ENCODE results near the gene ZKSCAN4. TPM values are rescaled to one million over a fixed set of nuclear protein-coding genes. Genes with fewer than 3 reads are reported as not detected.
A peak's percentile ranks its signal among the peaks of the same experiment; 100 is the strongest.

ZKSCAN4 gene
- 1 to 10 TPM; 3.1 to 5.6 TPM for total RNA-seq
- long read RNA-seq, donor 1, partial matches to known transcripts = 1 of 6 reads
- long read RNA-seq, donor 1, other reads (novel, unspliced or antisense) = 2 of 6 reads
- long read RNA-seq, donor 2, partial matches to known transcripts = 0 of 7 reads
- long read RNA-seq, donor 2, other reads (novel, unspliced or antisense) = 3 of 7 reads

DNA sequence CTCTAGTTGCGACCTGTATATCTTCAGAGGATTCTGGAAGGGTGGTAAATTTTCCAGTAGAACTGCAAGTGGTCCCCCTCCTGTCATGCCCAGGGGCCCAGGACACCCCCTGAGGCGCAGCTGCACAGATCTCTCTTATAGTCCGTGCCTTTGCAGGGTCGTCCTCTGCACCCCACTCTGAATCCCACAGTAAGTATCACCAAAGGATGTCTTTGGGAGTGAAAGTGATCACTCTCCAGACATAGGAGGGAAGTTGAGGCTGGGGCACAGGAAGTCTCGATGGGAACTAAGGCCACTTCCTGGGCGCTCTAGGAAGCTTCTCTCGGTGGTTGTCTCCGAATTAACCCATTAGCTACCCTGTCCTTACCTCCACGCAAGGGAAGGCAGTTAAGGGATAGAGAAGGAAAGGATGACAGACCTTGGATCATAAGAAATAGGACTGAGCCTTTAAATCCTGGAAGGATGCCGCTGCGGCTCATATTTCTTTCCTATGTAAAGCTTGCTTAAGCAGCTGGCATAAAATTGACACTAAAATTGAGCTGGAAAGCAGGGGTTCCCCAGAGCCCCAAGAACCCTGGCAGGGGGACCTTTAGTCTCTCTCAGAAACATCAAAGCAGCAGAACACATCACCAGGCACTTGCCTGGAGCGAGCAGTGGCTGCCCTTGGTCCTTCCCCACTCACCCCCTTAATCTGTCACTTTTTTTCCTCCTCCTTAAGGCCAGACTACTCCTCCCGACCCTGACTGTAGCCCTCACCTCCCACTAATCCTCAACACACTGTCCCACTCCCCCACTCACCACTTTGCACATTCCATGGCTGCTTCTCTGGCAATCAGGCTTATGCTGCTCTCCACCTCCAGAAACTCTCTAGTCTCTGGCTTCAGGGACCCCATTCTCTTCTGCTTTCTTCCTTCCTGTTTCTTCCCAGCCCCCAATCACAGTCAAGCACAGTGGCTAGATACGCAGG lies at the start of gene ZKSCAN4:
Gene ZKSCAN4 (minus strand): TSS at position 261 of the 967 bp plus-strand sequence. CDS start 289 bp downstream, outside the sequence.
- DNase-seq (ENCODE audit: low spot score) = peak; percentile 87
- intact Hi-C loops (cut with DNase I) = no loop called here

GRCh38 chr6:28296520-28297060 lies 44.5 kb upstream of the ZKSCAN4 start:
- no peak for DNase-seq (ENCODE audit: low spot score)
- intact Hi-C loops (cut with DNase I) = no loop called here

DNA sequence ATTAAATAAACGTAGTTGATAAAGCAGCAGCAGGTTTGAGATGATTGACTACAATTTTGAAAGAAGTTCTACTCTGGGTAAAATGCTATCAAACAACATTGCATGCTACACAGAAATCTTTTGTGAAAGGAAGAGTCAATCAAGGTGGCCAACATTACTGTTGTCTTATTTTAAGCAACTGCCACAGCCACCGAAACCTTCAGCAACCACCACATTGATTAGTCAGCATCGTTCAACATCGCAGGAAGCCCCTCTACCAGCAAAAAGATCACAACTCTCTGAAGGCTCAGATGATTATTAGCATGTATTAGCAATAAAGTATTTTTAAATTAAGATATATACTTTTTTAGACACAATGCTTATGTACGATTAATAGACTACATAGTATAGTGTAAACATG lies 43.3 kb upstream of the ZKSCAN4 start:
- intact Hi-C loops (cut with DNase I) = no loop called here
- no peak for DNase-seq (ENCODE audit: low spot score)

- DNase-seq (ENCODE audit: low spot score) = no peak
- intact Hi-C loops (cut with DNase I) = no loop called here
Observed at GRCh38 chr6:28291573-28291972, 39.5 kb upstream of the ZKSCAN4 start.

- intact Hi-C loops (cut with DNase I) = no loop called here
- no peak for DNase-seq (ENCODE audit: low spot score)
Observed at GRCh38 chr6:28282926-28283325, 30.9 kb upstream of the ZKSCAN4 start.

GRCh38 chr6:28281288-28282064 lies 29.4 kb upstream of the ZKSCAN4 start, which contains the start of gene PGBD1:
Gene PGBD1, plus strand, starts transcription at chr6:28281572. Its CDS starts 2,242 bp downstream, at chr6:28283814.
- DNase-seq (ENCODE audit: low spot score) = peak; percentile 91
- intact Hi-C loops (cut with DNase I) = no loop called here

DNA sequence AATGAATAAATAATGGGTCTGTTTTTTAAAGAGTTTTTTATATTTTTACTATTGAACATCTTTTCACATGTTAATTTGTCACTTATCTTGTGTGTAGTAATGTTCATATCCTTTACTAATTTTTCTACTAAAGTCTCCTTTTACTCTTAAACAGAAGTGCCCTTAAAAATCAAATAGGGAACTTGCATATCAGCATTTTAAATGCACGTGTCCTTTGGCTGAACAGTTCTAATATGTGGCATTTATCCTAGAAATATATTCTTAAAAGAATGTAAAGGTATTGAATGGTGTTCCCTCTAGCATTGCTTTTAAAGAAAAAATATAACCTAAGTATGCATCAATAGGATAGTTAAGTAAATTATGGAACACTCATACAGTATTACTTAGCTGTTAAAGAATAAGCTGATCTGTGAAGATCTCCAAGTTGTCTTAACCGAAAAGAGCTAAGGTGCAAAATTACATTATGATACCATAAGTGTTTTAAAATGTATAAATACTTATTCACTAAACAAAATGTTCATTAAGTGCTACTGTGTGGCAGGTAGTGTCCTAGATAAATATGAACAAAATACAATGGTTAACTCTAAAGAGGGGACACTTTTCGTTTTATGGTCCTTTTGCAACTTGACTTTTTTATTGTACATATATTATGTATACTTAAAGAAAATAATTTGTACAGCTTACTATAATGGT lies 28.7 kb upstream of the ZKSCAN4 start:
- intact Hi-C loops (cut with DNase I) = no loop called here
- no peak for DNase-seq (ENCODE audit: low spot score)

- intact Hi-C loops (cut with DNase I) = no loop called here
- DNase-seq (ENCODE audit: low spot score) = no peak
Observed at GRCh38 chr6:28277746-28278145, 25.7 kb upstream of the ZKSCAN4 start.

GRCh38 chr6:28274888-28275287 lies 22.8 kb upstream of the ZKSCAN4 start:
- intact Hi-C loops (cut with DNase I) = loop anchor here in 1 of 2 donors (5.0 kb wide), 1 partner anchor 57 kb away; no protein-coding TSS in a partner anchor
- DNase-seq (ENCODE audit: low spot score) = no peak

DNA sequence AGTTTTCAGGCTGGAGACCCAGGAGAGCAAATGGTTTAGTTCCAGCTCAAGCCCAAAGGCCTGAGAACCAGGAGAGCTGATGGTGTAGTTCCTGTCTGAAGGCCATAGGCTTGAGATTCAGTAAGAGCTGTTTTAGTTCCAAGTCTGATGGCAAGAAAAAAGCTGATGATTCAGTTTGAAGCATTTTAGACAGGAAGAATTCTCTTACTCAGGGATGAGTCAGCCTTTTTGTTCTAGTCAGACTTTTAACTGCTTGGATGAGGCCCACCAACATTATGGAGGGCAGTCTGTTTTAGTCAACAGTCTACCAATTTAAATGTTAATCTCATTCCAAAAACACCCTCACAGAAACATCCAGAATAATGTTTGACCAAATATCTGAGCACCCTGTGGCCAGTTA lies 17.4 kb upstream of the ZKSCAN4 start:
- no peak for DNase-seq (ENCODE audit: low spot score)
- intact Hi-C loops (cut with DNase I) = no loop called here

DNA sequence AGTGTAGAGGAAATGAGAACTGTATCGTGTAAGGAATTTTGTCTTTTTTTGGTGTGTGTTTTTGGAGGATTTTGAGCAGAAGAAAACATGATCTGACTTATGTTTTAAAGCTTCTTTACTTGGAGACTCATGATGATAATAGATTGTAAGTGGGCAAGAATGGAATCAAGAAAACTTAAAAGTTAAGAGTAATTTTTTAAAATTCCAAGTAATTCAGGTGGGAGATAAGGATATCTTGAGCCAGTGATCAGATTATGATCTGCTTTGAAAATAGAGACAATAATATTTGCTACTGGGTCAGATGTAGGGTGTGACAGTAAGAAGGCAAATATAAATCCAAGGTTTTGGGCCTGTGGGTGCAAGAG lies 15.6 kb upstream of the ZKSCAN4 start:
- no peak for DNase-seq (ENCODE audit: low spot score)
- intact Hi-C loops (cut with DNase I) = no loop called here

GRCh38 chr6:28266962-28267694 lies 15.1 kb upstream of the ZKSCAN4 start, which contains the start of gene ZSCAN26:
Gene ZSCAN26, plus strand, starts transcription at chr6:28267143. Its CDS starts 4,777 bp downstream, at chr6:28271920.
- peak; percentile 95 for DNase-seq (ENCODE audit: low spot score)
- intact Hi-C loops (cut with DNase I) = no loop called here

DNA sequence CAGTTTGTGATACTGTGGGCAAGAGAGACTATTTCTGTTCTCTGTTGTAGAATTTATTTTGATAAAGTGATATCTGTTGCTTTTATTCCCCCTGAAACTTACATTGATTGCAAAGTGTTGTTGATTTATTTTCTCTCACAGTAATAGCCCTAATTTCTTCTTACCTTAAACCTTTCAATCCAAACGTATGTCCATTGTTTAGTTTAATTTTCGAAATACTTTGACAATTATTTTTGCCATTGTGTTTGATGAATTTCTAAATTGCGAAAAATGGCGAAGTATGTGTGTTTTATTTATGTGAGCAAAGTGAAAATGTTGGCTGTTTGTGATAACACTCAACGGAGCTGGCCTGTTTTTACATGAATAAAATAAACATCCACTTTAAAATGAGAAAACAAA lies 14.5 kb upstream of the ZKSCAN4 start:
- DNase-seq (ENCODE audit: low spot score) = no peak
- intact Hi-C loops (cut with DNase I) = no loop called here

GRCh38 chr6:28264834-28265401 lies 12.8 kb upstream of the ZKSCAN4 start:
- intact Hi-C loops (cut with DNase I) = no loop called here
- no peak for DNase-seq (ENCODE audit: low spot score)

- DNase-seq (ENCODE audit: low spot score) = no peak
- intact Hi-C loops (cut with DNase I) = no loop called here
Observed at GRCh38 chr6:28263922-28264321, 11.9 kb upstream of the ZKSCAN4 start.

DNA sequence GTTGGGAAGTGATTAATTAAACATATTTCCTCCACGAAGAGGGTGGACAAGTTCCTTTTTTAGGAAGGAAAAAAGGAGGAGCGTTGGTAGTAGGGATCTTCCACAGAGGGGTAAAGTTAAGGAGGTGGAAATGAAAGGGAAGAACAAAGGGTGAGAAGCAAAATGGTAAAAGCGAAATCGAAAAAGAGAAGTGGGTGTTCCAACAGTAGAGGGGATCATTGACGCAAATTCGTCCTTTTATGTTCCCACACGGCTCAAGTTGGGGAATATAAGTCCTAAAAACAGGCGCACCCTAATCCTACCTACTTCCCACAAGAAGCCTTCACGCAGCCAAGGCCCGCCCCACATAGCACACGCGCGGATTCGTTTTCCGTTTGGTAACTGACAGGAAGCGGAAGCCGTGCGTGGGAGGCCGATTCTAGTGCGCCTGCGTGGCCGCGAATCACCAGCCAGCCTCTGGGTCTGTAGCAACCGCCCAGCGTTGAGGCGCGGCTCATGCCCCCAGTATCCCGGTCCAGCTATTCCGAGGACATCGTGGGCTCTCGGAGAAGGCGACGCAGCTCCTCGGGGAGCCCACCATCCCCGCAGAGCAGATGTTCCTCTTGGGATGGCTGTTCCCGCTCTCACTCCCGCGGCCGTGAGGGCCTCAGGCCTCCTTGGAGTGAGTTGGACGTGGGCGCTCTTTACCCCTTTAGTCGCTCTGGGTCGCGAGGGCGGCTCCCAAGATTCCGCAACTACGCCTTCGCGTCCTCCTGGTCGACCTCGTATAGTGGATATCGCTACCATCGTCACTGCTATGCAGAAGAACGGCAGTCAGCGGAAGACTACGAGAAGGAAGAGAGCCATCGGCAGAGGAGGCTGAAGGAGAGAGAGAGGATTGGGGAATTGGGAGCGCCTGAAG lies 7.1 kb upstream of the ZKSCAN4 start, which contains the start of gene NKAPL:
Gene NKAPL (plus strand): TSS at position 421 of the 901 bp plus-strand sequence. CDS start 75 bp downstream, at position 496.
- intact Hi-C loops (cut with DNase I) = no loop called here
- peak; percentile 96 for DNase-seq (ENCODE audit: low spot score)

DNA sequence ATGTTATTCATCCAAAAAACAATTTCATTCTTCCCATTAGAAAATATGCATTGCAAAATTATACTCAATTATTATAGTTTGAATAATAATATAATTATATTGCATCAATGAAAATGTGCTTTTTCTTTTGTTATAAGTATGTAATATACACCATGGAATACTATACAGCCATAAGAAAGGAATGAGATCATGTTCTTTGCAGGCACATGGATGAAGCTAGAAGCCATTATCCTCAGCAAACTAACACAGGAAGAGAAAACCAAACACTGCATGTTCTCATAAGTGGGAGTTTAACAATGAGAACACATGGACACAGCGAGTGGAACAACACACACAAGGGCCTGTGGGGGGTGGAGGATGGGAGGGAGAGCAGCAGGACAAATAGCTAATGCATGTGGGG lies 5.0 kb upstream of the ZKSCAN4 start:
- no peak for DNase-seq (ENCODE audit: low spot score)
- intact Hi-C loops (cut with DNase I) = no loop called here
